Measurements from ENCODE around the gene RAD51B.

RAD51B gene

DNA sequence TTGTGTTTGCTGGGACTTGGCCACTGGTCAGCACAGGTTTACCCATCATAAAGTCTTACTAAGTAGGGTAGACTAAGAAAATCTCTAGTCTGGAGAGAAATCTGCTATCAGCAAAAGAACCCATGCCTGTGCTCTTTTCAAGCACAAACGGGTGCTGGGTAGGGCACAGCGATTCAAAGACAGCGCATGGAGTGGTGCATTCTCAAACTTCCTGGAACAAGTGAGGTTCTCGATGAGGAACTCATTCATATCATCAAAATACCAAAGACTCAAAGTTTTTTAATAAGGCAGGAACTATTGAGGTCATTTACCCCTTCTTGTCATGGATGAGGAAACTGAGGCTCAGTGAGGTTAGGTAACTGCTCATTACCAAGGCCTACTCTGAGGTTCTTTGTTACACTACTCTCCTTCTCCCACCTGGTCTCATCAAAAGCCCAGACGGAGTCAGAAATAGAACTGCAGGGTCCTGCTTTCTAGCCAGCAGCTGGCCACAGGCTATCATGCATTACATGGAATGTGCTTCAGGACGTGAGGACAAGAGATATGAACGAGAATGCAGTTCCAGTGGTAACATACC lies 583.0 kb downstream of the RAD51B start:
- no peak for DNase-seq (ENCODE audit: low read depth)
- TF ChIP-seq, protein P1, sequence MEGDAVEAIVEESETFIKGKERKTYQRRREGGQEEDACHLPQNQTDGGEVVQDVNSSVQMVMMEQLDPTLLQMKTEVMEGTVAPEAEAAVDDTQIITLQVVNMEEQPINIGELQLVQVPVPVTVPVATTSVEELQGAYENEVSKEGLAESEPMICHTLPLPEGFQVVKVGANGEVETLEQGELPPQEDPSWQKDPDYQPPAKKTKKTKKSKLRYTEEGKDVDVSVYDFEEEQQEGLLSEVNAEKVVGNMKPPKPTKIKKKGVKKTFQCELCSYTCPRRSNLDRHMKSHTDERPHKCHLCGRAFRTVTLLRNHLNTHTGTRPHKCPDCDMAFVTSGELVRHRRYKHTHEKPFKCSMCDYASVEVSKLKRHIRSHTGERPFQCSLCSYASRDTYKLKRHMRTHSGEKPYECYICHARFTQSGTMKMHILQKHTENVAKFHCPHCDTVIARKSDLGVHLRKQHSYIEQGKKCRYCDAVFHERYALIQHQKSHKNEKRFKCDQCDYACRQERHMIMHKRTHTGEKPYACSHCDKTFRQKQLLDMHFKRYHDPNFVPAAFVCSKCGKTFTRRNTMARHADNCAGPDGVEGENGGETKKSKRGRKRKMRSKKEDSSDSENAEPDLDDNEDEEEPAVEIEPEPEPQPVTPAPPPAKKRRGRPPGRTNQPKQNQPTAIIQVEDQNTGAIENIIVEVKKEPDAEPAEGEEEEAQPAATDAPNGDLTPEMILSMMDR (IDR thresholded peaks at IDR 0.05; ENCODE audit: low read depth, low read length, missing control alignments) = no peak
- peak overlapping the region; percentile 24; the same call in 1 of the 2 replicates for H3K4me3 ChIP-seq (ENCODE audit: low read depth, low read length)

DNA sequence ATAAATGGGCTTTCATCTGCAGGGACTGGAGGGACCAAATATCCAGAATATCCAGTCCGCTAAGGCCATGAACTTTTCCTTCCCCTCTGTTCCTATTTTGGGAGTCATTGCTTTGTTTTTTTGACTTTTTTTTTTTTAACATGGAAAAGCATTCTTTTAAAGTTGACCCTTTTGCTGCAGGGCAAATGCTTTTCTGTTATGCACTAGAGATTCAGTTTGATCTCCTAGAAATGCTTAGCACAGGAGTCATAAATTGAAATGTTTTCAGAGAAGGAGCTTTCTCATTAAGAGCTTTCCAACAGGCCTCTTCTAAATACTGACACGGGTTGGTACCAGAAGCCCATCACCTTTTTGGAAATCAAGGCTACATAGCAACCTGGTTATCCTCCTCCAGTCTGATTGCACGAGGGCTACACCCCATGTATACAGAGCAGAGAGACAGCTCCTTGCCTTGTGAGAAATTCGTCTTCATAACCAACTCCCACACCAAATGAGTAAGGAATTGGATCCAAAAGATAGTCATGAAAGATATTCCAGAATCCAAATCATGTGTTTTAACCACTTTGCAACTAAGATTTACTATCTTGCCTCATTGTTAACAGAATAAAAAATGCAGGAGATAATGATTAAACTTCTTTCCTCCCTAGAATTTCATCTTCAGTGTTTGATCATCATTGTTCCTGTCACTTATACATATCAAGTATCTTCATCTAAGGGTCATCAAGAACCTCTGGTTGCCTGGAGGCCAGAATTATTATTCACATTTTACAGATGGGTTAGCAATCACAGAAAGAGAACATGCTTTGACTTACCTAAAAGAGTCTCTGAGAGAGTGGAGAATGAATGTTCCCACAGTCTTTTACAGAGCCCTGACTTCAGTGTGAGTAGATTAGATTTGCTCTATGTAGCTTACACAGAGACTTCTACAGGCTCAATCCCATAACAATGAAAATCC lies 583.9 kb downstream of the RAD51B start:
- H3K4me3 ChIP-seq (ENCODE audit: low read depth, low read length) = peak overlapping the region; percentile 24
- DNase-seq (ENCODE audit: low read depth) = no peak
- TF ChIP-seq, protein P1 (IDR thresholded peaks at IDR 0.05; ENCODE audit: low read depth, low read length, missing control alignments) = no peak

DNA sequence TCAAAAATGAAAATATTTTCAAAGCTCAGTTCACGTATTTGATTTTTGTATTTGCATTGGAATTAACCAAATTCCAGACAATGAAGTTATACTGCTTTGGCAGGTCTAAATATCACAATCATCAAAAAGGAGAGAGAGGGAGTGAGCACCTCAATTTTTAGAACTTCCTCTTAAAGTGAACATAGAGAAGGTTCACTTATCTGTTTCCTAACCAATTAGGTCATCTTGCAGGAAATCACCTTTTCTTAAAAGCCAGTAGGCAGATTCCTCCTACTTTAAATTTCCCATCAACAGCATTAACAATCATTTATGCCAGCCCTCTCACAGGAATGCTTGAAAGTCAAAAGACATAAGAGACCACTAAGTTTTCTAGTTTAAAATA lies 584.6 kb downstream of the RAD51B start:
- TF ChIP-seq, protein P1 (IDR thresholded peaks at IDR 0.05; ENCODE audit: low read depth, low read length, missing control alignments) = no peak
- no peak overlapping the region; the same call in 1 of the 2 replicates for H3K4me3 ChIP-seq (ENCODE audit: low read depth, low read length)
- no peak for DNase-seq (ENCODE audit: low read depth)

DNA sequence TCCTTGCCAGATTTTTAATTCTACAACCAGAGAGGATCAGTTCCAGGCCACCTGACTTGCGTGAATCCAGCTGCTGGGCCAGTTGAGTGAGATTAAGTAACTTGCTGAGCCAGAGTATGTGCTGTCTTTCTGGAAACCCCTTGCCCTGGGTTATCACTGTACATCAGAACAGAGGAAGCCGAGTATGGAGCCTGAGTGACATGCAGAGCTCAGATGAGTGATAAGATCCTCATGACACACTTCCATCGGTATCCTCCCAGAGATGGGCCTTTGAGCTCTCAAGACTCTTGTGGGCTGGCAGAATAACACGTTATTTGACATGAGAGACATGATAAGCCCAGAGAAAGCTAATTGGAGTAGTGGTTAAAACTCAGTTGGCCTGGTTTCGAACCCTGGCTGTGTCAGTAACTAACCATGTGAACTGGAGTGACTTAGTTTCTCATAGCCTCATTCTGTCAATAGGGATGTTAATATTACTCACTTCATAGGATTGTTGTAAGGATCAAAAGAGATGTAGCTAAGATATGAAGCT lies 585.1 kb downstream of the RAD51B start:
- H3K4me3 ChIP-seq (ENCODE audit: low read depth, low read length) = no peak overlapping the region
- TF ChIP-seq, protein P1 (IDR thresholded peaks at IDR 0.05; ENCODE audit: low read depth, low read length, missing control alignments) = no peak
- no peak for DNase-seq (ENCODE audit: low read depth)

DNA sequence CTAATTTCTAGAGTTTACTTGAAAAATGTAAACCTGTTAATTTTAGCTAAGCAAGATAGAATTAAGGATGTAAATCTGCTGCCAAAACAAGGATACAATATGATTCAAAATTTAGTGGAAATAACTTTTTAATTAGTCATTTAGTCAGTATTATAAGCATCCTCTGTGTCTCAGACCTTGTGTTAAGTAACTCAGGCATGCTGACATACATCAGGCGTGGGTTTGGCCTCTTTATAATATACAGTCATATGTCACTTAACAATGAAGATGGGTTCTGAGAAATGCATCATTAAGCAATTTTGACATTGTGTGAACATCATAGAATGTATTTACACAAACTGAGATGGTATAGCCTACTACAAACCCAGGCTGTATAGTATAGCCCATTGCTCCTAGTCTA lies 586.4 kb downstream of the RAD51B start:
- H3K4me3 ChIP-seq (ENCODE audit: low read depth, low read length) = no peak overlapping the region
- DNase-seq (ENCODE audit: low read depth) = no peak
- TF ChIP-seq, protein P1 (IDR thresholded peaks at IDR 0.05; ENCODE audit: low read depth, low read length, missing control alignments) = no peak

DNA sequence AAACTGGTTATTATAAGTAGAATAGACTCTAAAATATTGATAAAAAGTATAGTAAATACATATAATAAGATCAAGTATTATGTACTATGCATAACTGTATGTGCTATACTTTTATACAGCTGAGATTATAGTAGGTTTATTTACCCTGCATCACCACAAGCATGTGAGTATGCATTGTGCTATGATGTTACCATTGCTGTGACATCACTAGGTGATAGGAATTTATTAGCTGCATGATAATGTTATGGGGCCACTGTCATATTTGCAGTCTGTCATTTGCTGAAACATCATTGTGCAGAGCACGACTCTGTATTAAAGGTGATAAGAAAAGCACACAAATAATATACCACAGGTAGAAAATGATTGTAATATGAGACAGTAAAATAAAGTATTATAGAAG lies 587.7 kb downstream of the RAD51B start:
- DNase-seq (ENCODE audit: low read depth) = no peak
- TF ChIP-seq, protein P1 (IDR thresholded peaks at IDR 0.05; ENCODE audit: low read depth, low read length, missing control alignments) = no peak
- no peak overlapping the region for H3K4me3 ChIP-seq (ENCODE audit: low read depth, low read length)
